Endodermal cell (in vitro differentiated cells): ENCODE measurements around the gene HMG20B. TPM values are rescaled to one million over a fixed set of nuclear protein-coding genes. Genes with fewer than 3 reads are reported as not detected.

Experiments used
- DNase-seq: peaks from one replicate; pipeline ENCODE4 v3.0.0-alpha.2; 2017
- H3K27ac ChIP-seq: 2 replicates; pipeline ENCODE4 v1.5.1; 2013; ENCODE audit warnings: mild to moderate bottlenecking, low read depth, low read length, moderate library complexity
- H3K27me3 ChIP-seq: 2 replicates; pipeline ENCODE4 v1.6.1; 2013; ENCODE audit warnings: mild to moderate bottlenecking, low read length, moderate library complexity; ENCODE audit not compliant: insufficient read depth, control insufficient read depth, poor library complexity, severe bottlenecking
- H3K36me3 ChIP-seq: 2 replicates; pipeline ENCODE4 v1.7.0; 2013; ENCODE audit warnings: mild to moderate bottlenecking, low read length, moderate library complexity; ENCODE audit not compliant: control insufficient read depth, insufficient read depth
- H3K4me1 ChIP-seq: one replicate; pipeline ENCODE4 v1.7.0; 2013; ENCODE audit warnings: low read length; ENCODE audit not compliant: control insufficient read depth, insufficient read depth
- H3K4me3 ChIP-seq: 2 replicates; pipeline ENCODE4 v1.5.1; 2013; ENCODE audit warnings: mild to moderate bottlenecking, low read length, moderate library complexity
- H3K9ac ChIP-seq: 2 replicates; pipeline ENCODE4 v1.6.1; 2013; ENCODE audit warnings: mild to moderate bottlenecking, low read length, moderate library complexity; ENCODE audit not compliant: poor library complexity, severe bottlenecking; ENCODE audit errors: extremely low read depth
- H3K9me3 ChIP-seq: 2 replicates; pipeline ENCODE4 v1.6.1; 2013; ENCODE audit warnings: mild to moderate bottlenecking, low read length, moderate library complexity; ENCODE audit not compliant: control insufficient read depth
- H3K27ac Mint-ChIP-seq: 2 replicates; pipeline ENCODE4 v1.8.0; 2020; ENCODE audit warnings: mixed read lengths
- H3K27me3 Mint-ChIP-seq: 2 replicates; pipeline ENCODE4 v1.8.0; 2021; ENCODE audit warnings: mild to moderate bottlenecking, mixed read lengths; ENCODE audit not compliant: insufficient read depth
- H3K36me3 Mint-ChIP-seq: 2 replicates; pipeline ENCODE4 v1.8.0; 2020; ENCODE audit warnings: low read depth, mixed read lengths
- H3K4me1 Mint-ChIP-seq: 2 replicates; pipeline ENCODE4 v1.8.0; 2020; ENCODE audit warnings: mixed read lengths
- H3K4me3 Mint-ChIP-seq: 2 replicates; pipeline ENCODE4 v1.8.0; 2020; ENCODE audit warnings: mild to moderate bottlenecking, moderate library complexity, mixed read lengths
- H3K9me3 Mint-ChIP-seq: 2 replicates; pipeline ENCODE4 v1.8.0; 2020; ENCODE audit warnings: mild to moderate bottlenecking, mixed read lengths
- WGBS, 2 experiments: methylation state at CpG; one replicate each; pipeline versions ENCODE4 v1.1.5 to v1.1.7; 2013; ENCODE audit warnings: missing lambda C conversion rate in 2 of 2, mixed read lengths in 1 of 2; ENCODE audit not compliant: insufficient coverage in 1 of 2, insufficient read length in 1 of 2; 5-methylcytosine and 5-hydroxymethylcytosine counted together
- total RNA-seq, 2 donors: library from RNA; stranded (reverse); fragmentation: NEBNext Ultra II Directional in 1 of 2; extraction: Animal tissue kit (Norgen Biotek cat#: 25700) in 1 of 2; gene quantifications; 2 replicates in 1 of 2; 3 replicates in 1 of 2; pipeline ENCODE4 v1.2.1, GENCODE V29; 2021
- TF ChIP-seq, protein P1 (sequence below): fragments of 200-600 bp; sonication (generic); conservative IDR thresholded peaks from 2 replicates; pipeline ENCODE4 v1.5.0; 2021; ENCODE audit warnings: antibody characterized with exemption, mild to moderate bottlenecking

The HMG20B gene
- total RNA-seq, 2 donors from 2014 or later: 80.7 to 102 TPM

DNA sequence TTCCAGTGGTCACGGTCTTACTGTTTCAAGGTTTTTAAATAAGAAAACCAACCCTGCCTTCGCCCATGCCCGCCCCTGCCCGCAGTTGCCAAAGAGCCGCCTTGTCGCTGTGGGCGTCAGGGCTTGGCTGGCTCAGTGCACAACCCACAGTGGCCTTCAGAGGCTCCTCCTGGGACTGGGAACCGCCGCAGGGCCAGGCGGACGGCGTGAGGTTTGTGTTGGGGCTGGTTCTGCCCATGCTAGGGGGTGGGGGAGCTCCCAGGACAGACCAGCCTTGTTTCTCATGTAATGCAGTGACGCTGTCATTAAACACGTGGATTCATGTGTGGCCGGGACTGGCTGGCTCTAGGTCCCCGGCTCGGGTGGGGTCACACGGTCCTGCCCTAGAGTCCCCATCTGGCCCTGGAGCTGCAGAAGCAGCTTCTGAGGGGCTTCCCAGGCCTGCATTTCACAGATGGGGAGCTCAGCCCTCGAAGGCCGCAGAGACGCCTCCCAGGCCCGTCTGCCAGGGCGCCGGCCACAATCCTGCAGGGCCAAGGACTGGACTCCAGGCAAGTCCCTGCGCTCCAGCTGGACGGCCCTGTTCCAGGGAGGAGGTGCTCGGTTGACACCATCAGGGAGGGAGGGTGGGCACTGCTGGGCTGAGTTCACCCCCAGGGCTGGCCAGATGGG, 36.2 kb upstream of the HMG20B start:
- TF ChIP-seq, protein P1, sequence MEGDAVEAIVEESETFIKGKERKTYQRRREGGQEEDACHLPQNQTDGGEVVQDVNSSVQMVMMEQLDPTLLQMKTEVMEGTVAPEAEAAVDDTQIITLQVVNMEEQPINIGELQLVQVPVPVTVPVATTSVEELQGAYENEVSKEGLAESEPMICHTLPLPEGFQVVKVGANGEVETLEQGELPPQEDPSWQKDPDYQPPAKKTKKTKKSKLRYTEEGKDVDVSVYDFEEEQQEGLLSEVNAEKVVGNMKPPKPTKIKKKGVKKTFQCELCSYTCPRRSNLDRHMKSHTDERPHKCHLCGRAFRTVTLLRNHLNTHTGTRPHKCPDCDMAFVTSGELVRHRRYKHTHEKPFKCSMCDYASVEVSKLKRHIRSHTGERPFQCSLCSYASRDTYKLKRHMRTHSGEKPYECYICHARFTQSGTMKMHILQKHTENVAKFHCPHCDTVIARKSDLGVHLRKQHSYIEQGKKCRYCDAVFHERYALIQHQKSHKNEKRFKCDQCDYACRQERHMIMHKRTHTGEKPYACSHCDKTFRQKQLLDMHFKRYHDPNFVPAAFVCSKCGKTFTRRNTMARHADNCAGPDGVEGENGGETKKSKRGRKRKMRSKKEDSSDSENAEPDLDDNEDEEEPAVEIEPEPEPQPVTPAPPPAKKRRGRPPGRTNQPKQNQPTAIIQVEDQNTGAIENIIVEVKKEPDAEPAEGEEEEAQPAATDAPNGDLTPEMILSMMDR: no peak
- Mint-ChIP-seq H3K27me3 (no peaks in the 10 kb centered on the region), H3K4me3 (no peak overlapping the region), H3K9me3 (no peaks in the 10 kb centered on the region), H3K36me3 (peaks cover 45% of the 10 kb centered on the region), H3K4me1 (no peaks in the 10 kb centered on the region), H3K27ac (no peak overlapping the region)
- H3K36me3 ChIP-seq: peaks cover 30% of the 10 kb centered on the region
- no peak overlapping the region for H3K4me3 ChIP-seq
- no peak for DNase-seq
- no peak overlapping the region for H3K9ac ChIP-seq
- H3K9me3 ChIP-seq: no peaks in the 10 kb centered on the region
- peak overlapping the region; percentile 32 for H3K27ac ChIP-seq
- H3K27me3 ChIP-seq: no peaks in the 10 kb centered on the region
- H3K4me1 ChIP-seq: no peaks in the 10 kb centered on the region
- WGBS, 2 experiments: 95 to 98% methylated on average over 19 to 27 of the region's 27 CpGs

GRCh38 chr19:3537101-3537437, 35.7 kb upstream of the HMG20B start:
- WGBS, 2 experiments: 91 to 95% methylated on average over 8 to 13 of the region's 13 CpGs

DNA sequence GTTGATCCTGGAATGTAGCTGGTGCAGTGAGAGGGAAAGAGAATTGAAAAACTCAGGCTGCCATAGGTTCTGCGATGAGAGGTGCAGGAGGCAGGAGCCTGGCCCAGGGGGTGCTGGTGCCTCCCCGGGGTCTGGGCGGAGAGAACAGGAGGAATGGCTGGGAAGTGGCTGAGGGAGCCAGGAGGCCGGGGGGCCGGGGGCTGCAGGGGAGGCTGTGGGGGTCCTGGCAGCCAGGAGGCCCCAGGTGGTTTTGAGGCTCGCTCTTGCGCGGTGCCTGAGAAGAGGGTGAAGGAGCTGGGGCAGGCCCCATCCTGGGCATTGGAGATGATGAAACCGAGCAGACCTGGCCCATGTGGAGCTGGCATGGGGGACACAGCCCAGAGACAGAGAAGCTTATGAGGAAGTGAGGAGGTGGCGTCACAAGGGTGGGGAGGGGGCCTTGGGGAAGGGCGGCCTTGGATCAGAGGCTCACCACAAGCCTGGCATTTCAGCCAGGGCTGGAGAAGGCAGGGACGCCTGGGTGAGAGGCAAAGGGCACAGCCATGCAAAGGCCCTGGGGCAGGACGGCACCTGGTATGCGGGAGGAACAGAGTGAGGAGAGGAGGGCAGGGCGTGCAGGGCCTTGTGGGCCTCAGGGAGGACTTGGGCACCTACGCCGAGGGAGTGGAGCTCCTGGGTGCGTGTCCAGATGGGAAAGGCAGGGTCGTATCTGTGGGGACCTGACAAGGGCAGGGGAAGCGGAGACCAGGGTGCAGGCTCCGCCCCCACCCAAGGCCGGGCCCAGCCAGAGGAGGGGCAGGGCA, 35.1 kb upstream of the HMG20B start:
- no peaks in the 10 kb centered on the region for H3K27me3 Mint-ChIP-seq
- peaks cover 30% of the 10 kb centered on the region for H3K36me3 ChIP-seq
- no peak overlapping the region for H3K27ac Mint-ChIP-seq
- no peaks in the 10 kb centered on the region for H3K9me3 ChIP-seq
- no peak for DNase-seq
- no peaks in the 10 kb centered on the region for H3K27me3 ChIP-seq
- no peak overlapping the region for H3K4me3 Mint-ChIP-seq
- H3K4me1 Mint-ChIP-seq: no peaks in the 10 kb centered on the region
- H3K36me3 Mint-ChIP-seq: peaks cover 41% of the 10 kb centered on the region
- TF ChIP-seq, protein P1: no peak
- H3K4me3 ChIP-seq: no peak overlapping the region
- no peaks in the 10 kb centered on the region for H3K9me3 Mint-ChIP-seq
- H3K9ac ChIP-seq: no peak overlapping the region
- 92 to 97% methylated on average over 12 to 22 of the region's 22 CpGs for WGBS, 2 experiments
- H3K4me1 ChIP-seq: no peaks in the 10 kb centered on the region
- H3K27ac ChIP-seq: no peak overlapping the region

More at GRCh38 chr19:3537101-3537437, 35.7 kb upstream of the HMG20B start:
- Mint-ChIP-seq H3K27ac (no peak overlapping the region), H3K9me3 (no peaks in the 10 kb centered on the region), H3K36me3 (peaks cover 45% of the 10 kb centered on the region), H3K27me3 (no peaks in the 10 kb centered on the region), H3K4me3 (no peak overlapping the region), H3K4me1 (no peaks in the 10 kb centered on the region)
- Histone ChIP-seq H3K4me1 (no peaks in the 10 kb centered on the region), H3K27me3 (no peaks in the 10 kb centered on the region), H3K9ac (no peak overlapping the region), H3K4me3 (no peak overlapping the region), H3K9me3 (no peaks in the 10 kb centered on the region), H3K27ac (no peak overlapping the region), H3K36me3 (peaks cover 30% of the 10 kb centered on the region)
- no peak for DNase-seq
- TF ChIP-seq, protein P1: no peak
